HL-60 (cell line): Measurements from ENCODE around the gene ARHGEF7.

Experiments
- DNase-seq, 2 experiments: peaks; one replicate each; pipeline ENCODE4 v3.0.0-alpha.2; 2010 to 2020; ENCODE audit warnings: low read depth in 1 of 2, low spot score in 1 of 2
- H3K27ac ChIP-seq: fragments of 250-450 bp; sonication (Bioruptor Pico); replicated peaks from 2 replicates; pipeline ENCODE4 v1.5.1; 2020; ENCODE audit warnings: mild to moderate bottlenecking, moderate library complexity
- H3K27me3 ChIP-seq: fragments of 250-450 bp; sonication (Bioruptor Pico); 2 replicates; pipeline ENCODE4 v1.5.1; 2021; ENCODE audit warnings: mild to moderate bottlenecking, moderate library complexity; ENCODE audit not compliant: insufficient read depth, poor library complexity, severe bottlenecking
- H3K4me3 ChIP-seq: replicated peaks from 2 replicates; pipeline ENCODE4 v1.5.1; 2011; ENCODE audit warnings: mild to moderate bottlenecking, control low read depth, low read length; ENCODE audit not compliant: insufficient read depth
- GABPA ChIP-seq: IDR thresholded peaks from 2 replicates; pipeline ENCODE4 v1.6.1; 2012; ENCODE audit warnings: low read depth
- POLR2AphosphoS5 ChIP-seq: IDR thresholded peaks from 2 replicates; pipeline ENCODE4 v1.6.1; 2012; ENCODE audit warnings: low read depth
- REST ChIP-seq: IDR thresholded peaks from 2 replicates; pipeline ENCODE4 v1.6.1; 2012; ENCODE audit warnings: low read depth; ENCODE audit not compliant: insufficient replicate concordance
- SPI1 ChIP-seq: IDR thresholded peaks from 2 replicates; pipeline ENCODE4 v1.6.1; 2012; ENCODE audit warnings: low read depth, mild to moderate bottlenecking, borderline replicate concordance
- TF ChIP-seq, protein P1 (sequence below): IDR thresholded peaks from one replicate; pipeline ENCODE4 v1.5.1; 2011; ENCODE audit warnings: low read length, control low read depth, inconsistent platforms; ENCODE audit not compliant: insufficient read depth

The ARHGEF7 gene

DNA sequence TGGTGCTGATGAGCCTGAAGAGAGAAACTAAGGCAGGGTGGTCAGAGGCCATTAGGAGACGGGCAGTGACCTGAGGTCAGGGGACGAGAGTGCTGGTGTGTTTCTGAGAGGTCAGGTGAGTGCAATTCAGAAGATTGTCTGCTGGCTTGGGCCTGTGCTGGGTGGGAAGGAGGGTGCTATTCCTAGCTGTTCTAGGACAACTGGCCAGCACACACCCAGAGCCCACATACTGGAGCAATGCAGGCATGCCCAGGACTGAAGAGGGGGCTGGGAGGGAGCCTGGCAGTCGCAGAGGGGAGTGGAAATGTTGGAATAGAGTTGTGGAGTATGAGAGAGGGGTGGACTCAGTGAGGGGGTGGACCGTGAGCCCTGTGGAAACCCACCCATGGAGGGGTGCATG lies 16.5 kb downstream of the ARHGEF7 start:
- TF ChIP-seq REST (no peak), GABPA (no peak), POLR2AphosphoS5 (no peak), SPI1 (no peak)
- TF ChIP-seq, protein P1, sequence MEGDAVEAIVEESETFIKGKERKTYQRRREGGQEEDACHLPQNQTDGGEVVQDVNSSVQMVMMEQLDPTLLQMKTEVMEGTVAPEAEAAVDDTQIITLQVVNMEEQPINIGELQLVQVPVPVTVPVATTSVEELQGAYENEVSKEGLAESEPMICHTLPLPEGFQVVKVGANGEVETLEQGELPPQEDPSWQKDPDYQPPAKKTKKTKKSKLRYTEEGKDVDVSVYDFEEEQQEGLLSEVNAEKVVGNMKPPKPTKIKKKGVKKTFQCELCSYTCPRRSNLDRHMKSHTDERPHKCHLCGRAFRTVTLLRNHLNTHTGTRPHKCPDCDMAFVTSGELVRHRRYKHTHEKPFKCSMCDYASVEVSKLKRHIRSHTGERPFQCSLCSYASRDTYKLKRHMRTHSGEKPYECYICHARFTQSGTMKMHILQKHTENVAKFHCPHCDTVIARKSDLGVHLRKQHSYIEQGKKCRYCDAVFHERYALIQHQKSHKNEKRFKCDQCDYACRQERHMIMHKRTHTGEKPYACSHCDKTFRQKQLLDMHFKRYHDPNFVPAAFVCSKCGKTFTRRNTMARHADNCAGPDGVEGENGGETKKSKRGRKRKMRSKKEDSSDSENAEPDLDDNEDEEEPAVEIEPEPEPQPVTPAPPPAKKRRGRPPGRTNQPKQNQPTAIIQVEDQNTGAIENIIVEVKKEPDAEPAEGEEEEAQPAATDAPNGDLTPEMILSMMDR = no peak
- Histone ChIP-seq H3K27me3 (peaks cover 10% of the 10 kb centered on the region), H3K4me3 (no peak overlapping the region), H3K27ac (no peak overlapping the region)
- DNase-seq = no peak

- H3K27ac ChIP-seq = no peak overlapping the region
- DNase-seq = no peak
- TF ChIP-seq GABPA = no peak
- TF ChIP-seq REST = no peak
- no peak for TF ChIP-seq SPI1
- TF ChIP-seq, protein P1 = no peak
- no peak for TF ChIP-seq POLR2AphosphoS5
- H3K4me3 ChIP-seq = no peak overlapping the region
- H3K27me3 ChIP-seq = peaks cover 12% of the 10 kb centered on the region
Observed at GRCh38 chr13:111132948-111133347, 17.8 kb downstream of the ARHGEF7 start.

DNA sequence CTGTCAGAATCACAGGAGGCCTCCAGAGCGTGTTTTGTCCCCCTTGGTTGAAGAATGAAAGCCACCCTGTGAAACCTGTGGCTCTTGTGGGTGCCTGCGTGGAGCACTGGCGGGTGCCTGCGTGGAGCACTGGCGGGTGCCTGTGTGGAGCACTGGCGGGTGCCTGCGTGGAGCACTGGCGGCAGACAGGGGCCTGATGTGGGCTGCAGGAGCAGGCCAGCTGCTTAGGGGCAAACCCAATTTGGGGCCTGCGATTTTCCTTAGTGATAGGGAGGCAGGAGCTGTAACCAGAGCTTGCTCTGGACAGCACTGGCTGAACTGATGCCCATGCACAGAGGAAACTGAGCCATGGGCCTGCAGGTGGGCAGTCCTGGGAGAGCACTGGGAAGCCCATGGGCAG lies 24.3 kb downstream of the ARHGEF7 start:
- H3K27me3 ChIP-seq = peaks cover 13% of the 10 kb centered on the region
- no peak overlapping the region for H3K4me3 ChIP-seq
- H3K27ac ChIP-seq = no peak overlapping the region
- TF ChIP-seq REST (no peak), SPI1 (no peak), POLR2AphosphoS5 (no peak), GABPA (no peak)
- TF ChIP-seq, protein P1 = no peak
- DNase-seq = no peak
